Right cardiac atrium (tissue), 5 donors: ENCODE data around the gene CUTA. TPM values are rescaled to one million over a fixed set of nuclear protein-coding genes. Genes with fewer than 3 reads are reported as not detected.

ENCODE experiments used
- ATAC-seq, 2 donors: fragments of 200-7000 bp; cut with Tn5 transposase; one replicate each; pipeline versions ENCODE4 v1.8.0 to v1.9.1; 2020; ENCODE audit warnings: moderate library complexity in 2 of 2, mild to moderate bottlenecking in 1 of 2
- DNase-seq, 3 donors: peaks; one replicate each; pipeline ENCODE4 v3.0.0-alpha.2; 2020
- H3K27ac ChIP-seq: one replicate; pipeline ENCODE4 v1.5.1; 2013; ENCODE audit warnings: mild to moderate bottlenecking, low read length, control low read depth, moderate library complexity
- H3K27me3 ChIP-seq: one replicate; pipeline ENCODE4 v1.6.1; 2013; ENCODE audit not compliant: control insufficient read depth, insufficient read depth
- H3K4me1 ChIP-seq: one replicate; pipeline ENCODE4 v1.6.1; 2013; ENCODE audit warnings: low read length; ENCODE audit not compliant: control insufficient read depth, insufficient read depth
- H3K4me3 ChIP-seq: one replicate; pipeline ENCODE4 v1.5.1; 2013; ENCODE audit warnings: low read length, control low read depth
- H3K9me3 ChIP-seq: one replicate; pipeline ENCODE4 v1.6.1; 2013; ENCODE audit warnings: low read length; ENCODE audit not compliant: control insufficient read depth
- WGBS: extraction: QIAGEN DNeasy Blood & Tissue Kit; methylation state at CpG from one replicate; pipeline ENCODE4 v1.1.7; 2013; 5-methylcytosine and 5-hydroxymethylcytosine counted together
- intact Hi-C, 4 donors: fragments of 100-400 bp; cut with DNase I; formaldehyde crosslinking; loops; one replicate each; pipeline versions ENCODE4 v1.11.0 to v1.14.0; 2022 to 2023
- polyA plus RNA-seq: library from polyadenylated mRNA; stranded (reverse); fragments of 200-250 nt; gene quantifications from one replicate; pipeline ENCODE4 v1.2.3, GENCODE V29; 2013
- total RNA-seq, 4 donors: library from RNA; stranded (reverse); fragmentation: NEBNext Ultra II Directional; extraction: Animal tissue kit (Norgen Biotek cat#: 25700); gene quantifications; one replicate each; pipeline ENCODE4 v1.2.1, GENCODE V29; 2021
- donor health status: healthy with polysubstance abuse.
- donor health status: DM: no; HTN: yes; CAD: no.
- donor health status: DM: no; HTN: no; CAD: no.
- donor health status: DM: no; HTN: yes; CAD: no; lungs with severe emphysema.
- donor health status: DM: yes; HTN: yes; CAD: no.

Gene CUTA
- total and polyA plus RNA-seq, 5 donors: 128 to 177 (median 134) TPM

DNA sequence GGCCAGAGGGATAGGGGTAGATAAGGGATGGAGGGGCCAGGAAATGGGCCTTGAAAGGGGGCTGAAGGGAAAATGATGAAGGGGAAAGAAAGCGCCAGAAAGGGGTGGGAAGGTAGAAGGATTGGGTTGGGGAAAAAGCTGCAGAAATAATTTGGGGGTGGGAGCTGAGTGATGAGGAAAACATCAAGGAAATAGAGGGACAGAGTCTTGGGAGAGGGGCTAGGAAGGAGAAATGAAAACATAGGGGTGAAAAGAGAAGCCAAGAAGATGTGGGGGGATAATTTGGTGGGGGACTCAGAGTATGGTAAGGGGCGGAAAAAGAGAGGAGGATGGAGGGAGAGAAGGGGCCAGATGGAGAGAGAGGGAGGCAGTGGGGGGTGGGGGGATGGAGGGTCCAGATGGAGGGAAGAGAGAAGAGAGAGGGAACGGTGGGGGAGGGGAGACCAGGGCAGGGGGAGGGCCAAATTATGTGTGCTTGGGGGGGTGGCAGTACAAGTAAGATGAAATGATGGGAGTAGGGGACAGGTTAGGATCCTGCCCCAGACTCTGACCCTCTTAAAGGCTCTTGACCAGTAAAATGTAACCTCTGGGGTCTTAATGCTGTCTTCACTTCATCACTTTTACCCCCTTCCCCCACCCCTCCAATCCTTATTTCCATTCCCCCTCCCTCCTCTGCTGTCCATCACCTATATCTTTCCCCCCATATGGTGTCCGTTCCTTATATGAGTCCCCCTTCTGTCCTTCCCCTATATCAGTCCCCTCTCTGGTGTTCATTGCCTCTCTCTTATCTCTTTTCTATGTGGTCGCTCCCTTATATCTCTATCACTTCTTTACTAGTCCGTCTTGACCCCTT lies 2.8 kb upstream of the CUTA start:
- Histone ChIP-seq H3K4me1 (peaks cover 18% of the 10 kb centered on the region), H3K27me3 (no peaks in the 10 kb centered on the region), H3K4me3 (peak overlapping the region; percentile 59), H3K27ac (no peak overlapping the region), H3K9me3 (no peaks in the 10 kb centered on the region)
- 46% methylated on average over 6 of the region's 6 CpGs for WGBS
- no peak for ATAC-seq
- intact Hi-C loops: loop anchor here in 1 of 4 donors (10.0 kb wide), 1 partner anchor 154 kb away; no protein-coding TSS in a partner anchor
- DNase-seq: no peak

DNA sequence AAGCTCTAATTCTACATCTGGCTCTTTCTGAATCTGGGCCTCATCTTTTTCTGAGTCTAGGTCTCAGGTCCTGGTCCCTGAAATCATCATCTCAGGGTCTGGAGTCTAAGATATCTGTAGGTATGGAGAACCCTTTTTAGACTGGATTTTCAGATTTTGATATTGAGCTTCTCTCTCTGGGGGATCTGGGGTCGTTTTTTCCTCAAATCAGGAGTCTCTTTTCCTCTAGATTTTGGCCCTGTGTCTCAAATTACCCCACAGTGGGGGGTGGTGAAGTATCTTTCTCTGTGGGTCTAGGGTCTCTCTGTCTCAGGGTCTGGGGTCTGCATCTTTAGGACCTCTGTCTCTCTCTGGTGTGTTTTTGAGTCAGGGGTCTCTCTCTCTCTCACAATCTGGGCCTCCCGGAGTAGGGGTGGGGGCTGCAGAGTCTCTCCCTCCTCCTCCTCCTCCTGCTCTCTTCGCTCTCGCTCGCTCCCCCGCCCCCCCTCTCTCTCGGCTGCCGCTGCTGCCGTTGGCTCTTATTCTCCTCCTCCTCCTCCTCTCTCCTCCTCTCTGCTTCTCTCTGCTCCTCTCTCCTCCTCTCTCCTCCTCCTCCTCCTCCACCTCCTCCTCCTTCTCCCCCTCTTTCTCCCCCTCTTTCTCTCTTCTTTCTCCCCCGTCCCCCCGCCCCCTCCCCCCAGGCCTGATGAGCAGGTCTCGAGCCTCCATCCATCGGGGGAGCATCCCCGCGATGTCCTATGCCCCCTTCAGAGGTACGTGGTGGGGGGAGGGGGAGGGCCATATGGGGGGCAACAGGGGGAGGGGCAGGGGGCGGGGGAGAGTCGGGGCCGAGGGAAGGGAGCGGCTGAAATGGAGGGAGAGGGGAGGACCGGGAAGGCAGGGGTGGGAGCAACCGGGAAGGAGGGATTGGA lies 1.9 kb upstream of the CUTA start, which contains the start of gene SYNGAP1:
SYNGAP1 (plus strand) TSS at position 486 of the 911 bp plus-strand sequence; CDS start at position 686, 200 bp downstream.
- ATAC-seq (peak; percentile 4 to 23), DNase-seq (peak; percentile 74 to 91 (median 90))
- Histone ChIP-seq H3K27ac (peak within 1 kb of the TSS; percentile 96), H3K27me3 (no peaks in the 10 kb centered on the region), H3K4me3 (peak within 1 kb of the TSS; percentile 59), H3K9me3 (no peaks in the 10 kb centered on the region), H3K4me1 (peaks cover 15% of the 10 kb centered on the region)
- intact Hi-C loops: loop anchor here in 1 of 4 donors (10.0 kb wide), 1 partner anchor 155 kb away; no protein-coding TSS in a partner anchor
- 4% methylated on average over 22 of the region's 22 CpGs for WGBS

DNA sequence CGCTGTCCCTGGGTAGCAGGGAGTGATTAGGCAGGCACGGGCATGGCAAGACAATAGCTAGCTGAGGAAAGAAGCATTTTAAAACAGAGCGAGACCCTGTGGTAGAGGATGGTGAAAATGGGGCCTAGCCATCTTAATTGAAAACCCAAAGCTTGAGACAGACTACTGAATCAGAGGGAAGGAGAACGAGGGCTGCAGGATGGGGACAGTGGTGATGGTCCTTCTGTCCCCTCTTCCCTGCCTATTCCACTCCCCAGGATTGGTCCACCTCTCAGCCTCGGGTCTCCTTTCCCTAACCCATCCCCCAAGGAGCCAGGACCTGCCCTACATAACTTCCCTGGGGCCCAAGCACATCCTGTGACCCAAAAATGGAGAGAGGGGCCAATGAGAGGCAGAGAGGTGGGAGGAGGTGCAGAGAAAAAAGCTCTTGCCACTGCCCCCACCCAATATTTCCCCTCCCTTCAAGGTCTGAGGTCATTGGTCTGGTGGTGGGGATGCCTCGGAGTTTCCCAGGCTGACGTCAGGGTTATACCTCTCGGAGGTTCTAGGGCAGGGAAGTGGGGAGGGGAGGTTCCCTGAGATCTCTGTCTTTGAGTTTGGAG lies 884 bp upstream of the CUTA start:
- H3K4me1 ChIP-seq: peaks cover 9% of the 10 kb centered on the region
- H3K4me3 ChIP-seq: peak overlapping the region; percentile 37
- peak overlapping the region; percentile 96 for H3K27ac ChIP-seq
- no peaks in the 10 kb centered on the region for H3K9me3 ChIP-seq
- DNase-seq: no peak
- ATAC-seq: no peak
- intact Hi-C loops: no loop called here
- H3K27me3 ChIP-seq: no peaks in the 10 kb centered on the region
- WGBS: 37% methylated on average over 8 of the region's 8 CpGs

DNA sequence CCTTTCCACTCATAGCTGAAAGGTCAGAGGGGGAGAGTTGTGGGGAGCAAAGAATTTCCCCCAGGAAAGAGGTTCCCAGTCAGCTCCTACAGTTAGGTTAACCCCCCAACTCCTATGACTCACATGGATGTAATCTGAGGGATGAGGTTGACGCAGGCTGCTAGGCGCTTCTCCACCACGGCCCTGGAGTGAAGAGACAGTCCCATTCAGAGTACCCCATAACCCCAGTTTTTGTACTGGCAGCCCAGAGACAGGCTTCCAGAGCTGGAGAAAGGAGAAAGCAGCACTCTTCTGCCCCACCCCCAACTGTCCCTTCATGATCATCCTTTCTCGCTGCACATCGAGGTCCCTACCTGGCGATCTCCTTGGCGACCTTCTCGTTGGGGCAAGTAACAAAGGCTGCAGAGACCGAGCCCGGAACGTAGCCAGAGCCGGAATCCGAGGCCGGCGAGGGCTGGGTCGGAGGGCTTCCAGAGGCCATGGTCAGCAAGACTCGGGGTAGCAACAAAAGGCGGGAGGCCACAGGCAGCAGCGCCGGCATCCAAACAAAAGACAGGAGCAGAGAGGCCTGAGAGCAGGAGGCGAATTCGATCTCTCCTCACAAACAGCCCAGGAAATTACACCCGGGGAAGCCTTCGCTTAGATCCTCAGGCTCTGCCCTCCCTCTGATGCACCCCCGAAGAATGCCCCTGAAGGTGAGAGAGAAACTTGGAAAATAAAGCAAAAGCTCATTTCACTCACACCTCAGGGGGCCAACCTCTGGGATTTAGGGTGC lies 592 bp downstream of the CUTA start:
- no peaks in the 10 kb centered on the region for H3K27me3 ChIP-seq
- intact Hi-C loops: no loop called here
- WGBS: 3% methylated on average over 25 of the region's 25 CpGs
- H3K27ac ChIP-seq: peak overlapping the region; percentile 71
- no peaks in the 10 kb centered on the region for H3K9me3 ChIP-seq
- H3K4me3 ChIP-seq: peak overlapping the region; percentile 69
- H3K4me1 ChIP-seq: peaks cover 9% of the 10 kb centered on the region
- DNase-seq (no peak), ATAC-seq (no peak)

DNA sequence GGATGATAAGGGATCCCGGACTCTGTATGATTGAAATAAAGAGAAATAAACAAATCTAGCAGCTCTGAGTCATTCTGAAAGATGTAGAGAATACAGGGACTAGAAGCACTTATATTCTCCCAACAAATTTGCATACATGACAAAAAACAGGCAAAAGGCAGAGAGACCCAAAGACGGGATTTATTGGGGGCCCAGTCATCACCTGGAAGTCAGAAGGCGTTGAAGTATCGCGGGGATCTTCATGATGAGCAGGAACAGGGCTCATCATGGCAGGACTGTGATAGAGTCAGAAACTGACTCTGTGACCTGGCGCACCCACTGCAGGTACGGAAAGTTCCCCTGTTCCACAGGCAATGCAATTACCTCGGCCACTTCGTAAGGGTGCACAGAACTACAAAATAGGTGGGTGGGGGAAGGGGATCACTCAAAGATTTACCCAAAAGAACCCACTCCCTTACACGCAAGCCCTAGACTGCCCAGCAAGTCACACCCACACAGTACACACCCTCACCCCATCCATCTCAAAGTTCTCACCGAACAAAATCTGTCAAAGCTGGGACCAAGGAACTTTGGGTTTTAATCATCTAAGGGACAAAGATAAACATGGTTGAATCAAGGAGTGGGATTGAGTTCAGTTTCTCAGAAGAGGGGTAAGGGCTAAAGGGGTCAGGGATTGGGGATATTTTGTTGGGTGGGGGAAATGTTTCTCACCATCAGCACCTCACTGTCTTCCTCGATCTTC lies 1.4 kb downstream of the CUTA start:
- DNase-seq (no peak), ATAC-seq (no peak)
- intact Hi-C loops: no loop called here
- Histone ChIP-seq H3K4me1 (peaks cover 9% of the 10 kb centered on the region), H3K27me3 (no peaks in the 10 kb centered on the region), H3K4me3 (peak overlapping the region; percentile 69), H3K9me3 (no peaks in the 10 kb centered on the region), H3K27ac (no peak overlapping the region)
- WGBS: 53% methylated on average over 12 of the region's 12 CpGs

DNA sequence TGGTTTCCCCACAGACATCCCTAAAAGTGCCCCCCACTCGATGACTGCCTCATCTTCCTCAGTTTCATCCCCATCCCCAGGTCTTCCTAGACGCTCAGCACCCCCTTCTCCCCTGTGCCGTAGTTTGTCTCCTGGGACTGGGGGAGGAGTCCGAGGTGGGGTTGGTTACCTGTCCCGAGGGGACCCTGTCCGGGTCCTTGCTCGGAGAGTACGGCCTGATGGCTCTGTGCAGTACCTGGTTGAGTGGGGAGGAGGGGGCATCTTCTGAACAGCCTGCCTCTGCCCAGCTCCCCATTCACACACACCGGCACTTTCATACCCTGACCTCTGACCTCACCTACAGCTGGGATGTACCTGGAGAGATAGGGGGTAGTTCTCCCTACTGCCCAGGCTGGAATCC lies 2.1 kb downstream of the CUTA start:
- Histone ChIP-seq H3K27me3 (no peaks in the 10 kb centered on the region), H3K9me3 (no peaks in the 10 kb centered on the region), H3K4me3 (no peak overlapping the region), H3K4me1 (peaks cover 9% of the 10 kb centered on the region), H3K27ac (no peak overlapping the region)
- intact Hi-C loops: no loop called here
- ATAC-seq: no peak
- 69% methylated on average over 9 of the region's 9 CpGs for WGBS
- DNase-seq: no peak

DNA sequence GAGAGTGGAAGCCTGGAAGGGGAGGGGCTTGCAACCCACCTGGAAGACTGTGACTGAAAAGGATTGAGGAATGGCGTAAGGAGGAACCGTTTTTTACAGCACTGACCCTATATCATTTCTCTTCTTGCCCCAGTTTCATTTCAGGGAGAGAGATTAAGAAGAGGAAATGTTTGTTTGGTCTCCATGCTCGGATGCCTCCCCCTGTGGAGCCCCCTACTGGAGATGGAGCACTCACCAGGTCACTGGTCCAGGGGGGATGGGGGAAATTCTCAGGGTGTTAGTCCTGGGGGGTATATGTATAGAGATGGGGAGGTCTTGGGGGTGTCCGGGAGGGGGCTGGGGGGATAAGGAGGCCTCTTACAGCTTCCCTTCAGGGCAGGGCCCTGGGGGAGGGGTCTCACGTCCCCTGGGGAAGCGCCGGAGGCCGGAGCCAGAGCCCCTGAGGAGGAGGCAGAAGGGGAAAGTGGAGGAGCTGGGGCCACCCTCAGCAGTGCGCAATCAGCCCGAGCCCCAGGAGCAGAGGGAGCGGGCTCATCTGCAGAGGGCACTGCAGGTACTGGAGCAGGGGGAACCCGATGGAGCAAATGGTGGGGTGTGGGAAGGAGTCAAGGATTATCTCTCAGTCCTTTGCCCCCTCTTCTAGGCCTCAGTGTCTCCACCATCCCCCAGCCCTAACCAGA lies 3.2 kb downstream of the CUTA start:
- Histone ChIP-seq H3K27ac (no peak overlapping the region), H3K4me3 (no peak overlapping the region), H3K4me1 (peaks cover 9% of the 10 kb centered on the region), H3K9me3 (no peaks in the 10 kb centered on the region), H3K27me3 (no peaks in the 10 kb centered on the region)
- intact Hi-C loops: no loop called here
- no peak for DNase-seq
- ATAC-seq: no peak
- 68% methylated on average over 12 of the region's 12 CpGs for WGBS

DNA sequence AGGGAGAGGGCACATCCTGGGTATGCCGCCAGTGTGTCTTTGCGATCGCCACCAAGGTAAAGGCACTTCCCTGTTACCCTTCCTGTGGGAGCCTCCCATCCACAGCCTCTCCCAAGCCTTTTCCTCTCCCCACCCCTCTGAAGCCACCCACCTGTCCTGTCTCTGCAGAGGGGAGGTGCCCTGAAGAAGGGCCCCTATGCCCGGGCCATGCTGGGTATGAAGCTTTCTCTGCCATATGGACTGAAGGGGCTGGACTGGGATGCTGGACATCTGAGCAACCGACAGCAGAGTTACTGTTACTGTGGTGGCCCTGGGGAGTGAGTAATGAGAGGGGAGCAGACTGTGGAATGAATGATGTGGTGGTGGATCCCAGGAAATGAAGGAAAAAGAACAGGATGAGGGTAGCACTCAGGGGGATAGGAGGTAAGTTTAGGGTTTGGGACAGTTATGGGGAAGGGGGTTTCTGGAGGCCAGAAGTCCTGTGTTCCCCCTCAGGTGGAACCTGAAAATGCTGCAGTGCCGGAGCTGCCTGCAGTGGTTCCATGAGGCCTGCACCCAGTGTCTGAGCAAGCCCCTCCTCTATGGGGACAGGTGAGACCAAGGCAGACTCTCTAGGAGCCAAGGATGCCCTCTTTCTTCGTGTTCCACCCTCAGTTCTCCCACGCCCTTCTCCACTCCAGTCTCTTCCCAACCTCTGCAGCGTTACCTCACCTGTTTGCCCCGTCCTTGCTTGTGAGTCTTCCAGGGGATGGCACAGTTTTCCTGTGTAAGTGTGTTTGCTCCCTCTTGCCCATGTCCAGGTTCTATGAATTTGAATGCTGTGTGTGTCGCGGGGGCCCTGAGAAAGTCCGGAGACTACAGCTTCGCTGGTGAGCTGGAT lies 4.4 kb downstream of the CUTA start:
- Histone ChIP-seq H3K27me3 (no peaks in the 10 kb centered on the region), H3K9me3 (no peaks in the 10 kb centered on the region), H3K27ac (no peak overlapping the region), H3K4me3 (no peak overlapping the region), H3K4me1 (peaks cover 4% of the 10 kb centered on the region)
- intact Hi-C loops: no loop called here
- no peak for ATAC-seq
- no peak for DNase-seq
- WGBS: 81% methylated on average over 14 of the region's 14 CpGs
